Stomach (tissue), 19 donors: Measurements from ENCODE around the gene NCF4. TPM values are rescaled to one million over a fixed set of nuclear protein-coding genes. Genes with fewer than 3 reads are reported as not detected.

Experiments used
- DNase-seq, 2 donors: peaks; one replicate each; pipeline versions ENCODE4 v3.0.0 to v3.0.0-alpha.2; 2013 to 2019
- H3K27ac ChIP-seq, 5 donors: fragments of 200-600 bp in 4 of 5; sonication (generic) in 4 of 5; one replicate each; pipeline ENCODE4 v1.5.1; 2013 to 2019; ENCODE audit warnings: mild to moderate bottlenecking in 1 of 5, moderate library complexity in 1 of 5
- H3K27me3 ChIP-seq, 3 donors: fragments of 200-600 bp; sonication (generic); one replicate each; pipeline ENCODE4 v1.5.1; 2017 to 2019; ENCODE audit warnings: mixed run types in 1 of 3
- H3K36me3 ChIP-seq, 4 donors: fragments of 200-600 bp; sonication (generic); 1 replicate in 3 of 4; 2 replicates in 1 of 4; pipeline ENCODE4 v1.5.1; 2016 to 2019
- H3K4me1 ChIP-seq, 4 donors: fragments of 200-600 bp; sonication (generic); one replicate each; pipeline ENCODE4 v1.5.1; 2016 to 2019
- H3K4me3 ChIP-seq, 4 donors: fragments of 200-600 bp; sonication (generic) in 3 of 4; one replicate each; pipeline ENCODE4 v1.5.1; 2016 to 2019; ENCODE audit warnings: mild to moderate bottlenecking in 1 of 4
- H3K9me3 ChIP-seq, 4 donors: fragments of 200-600 bp; sonication (generic); one replicate each; pipeline ENCODE4 v1.5.1; 2016 to 2019
- CTCF ChIP-seq, 7 experiments: fragments of 450-650 bp in 4 of 7; fragments of 200-600 bp in 3 of 7; sonication (generic) in 3 of 7; IDR thresholded peaks; one replicate each; pipeline ENCODE4 v1.5.1; 2016 to 2019; ENCODE audit warnings: antibody characterized with exemption in 7 of 7, control low read depth in 2 of 7, mild to moderate bottlenecking in 1 of 7
- EP300 ChIP-seq: sonication (generic); formaldehyde crosslinking; IDR thresholded peaks from one replicate; pipeline ENCODE4 v1.6.1; 2017; ENCODE audit warnings: antibody characterized with exemption
- POLR2A ChIP-seq, 4 donors: fragments of 450-650 bp; IDR thresholded peaks; one replicate each; pipeline ENCODE4 v1.6.1; 2016; ENCODE audit warnings: antibody characterized with exemption in 4 of 4, control low read depth in 2 of 4, mild to moderate bottlenecking in 1 of 4, moderate library complexity in 1 of 4
- POLR2AphosphoS5 ChIP-seq, 3 donors: sonication (generic); formaldehyde crosslinking; IDR thresholded peaks; one replicate each; pipeline ENCODE4 v1.6.1; 2016; ENCODE audit warnings: antibody characterized with exemption in 3 of 3
- WGBS, 5 donors: extraction: QIAGEN DNeasy Blood & Tissue Kit in 3 of 5; methylation state at CpG; one replicate each; pipeline versions ENCODE4 v1.1.5 to v1.1.7; 2013 to 2018; 5-methylcytosine and 5-hydroxymethylcytosine counted together
- intact Hi-C: fragments of 100-400 bp; cut with DNase I; formaldehyde crosslinking; loops from one replicate; pipeline ENCODE4 v1.15.1; 2023; ENCODE audit warnings: low total_unique reads
- long read RNA-seq, 10 donors: transcript quantifications; one replicate each; lab custom pipeline, GENCODE V29; 2026
- polyA plus RNA-seq, 3 donors: library from polyadenylated mRNA; stranded (reverse); fragments of 200-250 nt; gene quantifications; one replicate each; pipeline ENCODE4 v1.2.3, GENCODE V29; 2013
- total RNA-seq, 5 donors: library from RNA; depleted of rRNA; stranded (reverse); fragments of >200 nt; gene quantifications; one replicate each; pipeline versions ENCODE4 v1.1.0 to v1.2.3, GENCODE V29; 2014 to 2016
- donor health status: healthy with polysubstance abuse.
- donor health status: Bipolar disorder and iron deficiency.
- donor health status: healthy.

NCF4 gene
- total RNA-seq: 10 to 100 TPM in 1 of 5 donors, 1 to 10 TPM in 3, not detected in 1; 5.0 to 32.1 (median 6.8) TPM
- polyA plus RNA-seq: 10 to 100 TPM in 2 of 3 donors, 1 to 10 TPM in 1; 7.3 to 19.5 (median 16.3) TPM
- long read RNA-seq, donor 1, partial matches to known transcripts: 0 of 1 reads
- long read RNA-seq, donor 1, other reads (novel, unspliced or antisense): 0 of 1 reads
- long read RNA-seq, donor 2, partial matches to known transcripts: 0 of 3 reads
- long read RNA-seq, donor 2, other reads (novel, unspliced or antisense): 0 of 3 reads
- long read RNA-seq, donor 3: 0 reads
- long read RNA-seq, donor 4: 0 reads
- long read RNA-seq, donor 5: 0 reads
- long read RNA-seq, donor 6, partial matches to known transcripts: 0 of 2 reads
- long read RNA-seq, donor 6, other reads (novel, unspliced or antisense): 0 of 2 reads
- long read RNA-seq, donor 7, partial matches to known transcripts: 0 of 1 reads
- long read RNA-seq, donor 7, other reads (novel, unspliced or antisense): 0 of 1 reads
- long read RNA-seq, donor 8: 0 reads
- long read RNA-seq, donor 9, partial matches to known transcripts: 0 of 1 reads
- long read RNA-seq, donor 9, other reads (novel, unspliced or antisense): 0 of 1 reads
- long read RNA-seq, donor 10: 0 reads

- peaks cover 0 to 20% (median 0%) of the 10 kb centered on the region in 3 donors for H3K27me3 ChIP-seq
- H3K36me3 ChIP-seq: no peaks in the 10 kb centered on the region
- H3K27ac ChIP-seq: peak within 1 kb of the TSS; percentile 32 to 84 (median 59)
- 48 to 62% (median 57%) methylated on average over 12 to 17 of the region's 17 CpGs for WGBS, 5 donors
- no peaks in the 10 kb centered on the region for H3K9me3 ChIP-seq
- intact Hi-C loops: no loop called here
- peak within 1 kb of the TSS; percentile 1 to 32 (median 28) for H3K4me3 ChIP-seq
- DNase-seq: peak; percentile 57 to 69
- TF ChIP-seq EP300: no peak
- peak in 2 of 3 donors; percentile 19 to 46 for TF ChIP-seq POLR2AphosphoS5 (IDR thresholded peaks at IDR 0.05)
- peaks cover 0 to 24% (median 8%) of the 10 kb centered on the region in 4 donors for H3K4me1 ChIP-seq
Measured at GRCh38 chr22:36860821-36861659, at the start of gene NCF4. TSS of gene NCF4 (plus strand) at chr22:36861006. CDS start at chr22:36861172, 166 bp downstream.

- intact Hi-C loops: no loop called here
- no peak for DNase-seq
- 75 to 87% (median 78%) methylated on average over 3 of the region's 3 CpGs for WGBS, 5 donors
Measured at GRCh38 chr22:36811094-36811800, 49.6 kb upstream of the NCF4 start.

DNA sequence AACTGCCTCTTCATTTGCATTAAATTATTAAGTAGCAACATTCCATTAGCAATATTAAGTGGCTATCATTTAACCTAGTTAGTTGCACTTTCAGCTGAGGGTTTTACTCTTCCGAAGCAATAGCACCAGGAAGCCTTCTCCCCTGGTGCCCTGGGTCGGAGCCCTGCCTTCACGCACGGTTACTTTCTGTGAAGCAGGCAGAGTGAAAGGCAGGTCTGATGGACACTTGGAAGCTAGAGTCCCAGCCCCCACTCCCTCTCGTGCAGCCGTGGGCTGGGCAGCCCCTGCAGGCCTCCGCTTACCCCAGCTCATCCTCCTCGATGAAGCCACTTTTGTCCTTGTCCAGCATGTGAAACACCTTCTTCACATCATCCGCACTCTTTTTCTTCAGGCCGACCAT, 46.0 kb upstream of the NCF4 start:
- TF ChIP-seq POLR2A (IDR thresholded peaks at IDR 0.05): no peak
- no peak for TF ChIP-seq CTCF (IDR thresholded peaks at IDR 0.05)
- TF ChIP-seq EP300: no peak
- no peak for TF ChIP-seq POLR2AphosphoS5 (IDR thresholded peaks at IDR 0.05)
- no peak overlapping the region for H3K4me3 ChIP-seq
- H3K27me3 ChIP-seq: peaks cover 22 to 70% (median 55%) of the 10 kb centered on the region in 3 donors
- no peaks in the 10 kb centered on the region for H3K9me3 ChIP-seq
- H3K27ac ChIP-seq: no peak overlapping the region
- peaks cover 11 to 15% (median 13%) of the 10 kb centered on the region in 4 donors for H3K4me1 ChIP-seq
- WGBS, 5 donors: 56 to 63% (median 59%) methylated on average over 10 of the region's 10 CpGs
- no peaks in the 10 kb centered on the region for H3K36me3 ChIP-seq
- no peak for DNase-seq
- intact Hi-C loops: no loop called here

More at GRCh38 chr22:36811094-36811800, 49.6 kb upstream of the NCF4 start:
- Histone ChIP-seq H3K9me3 (no peaks in the 10 kb centered on the region), H3K4me3 (no peak overlapping the region), H3K27ac (no peak overlapping the region), H3K4me1 (peaks cover 0 to 2% (median 1%) of the 10 kb centered on the region in 4 donors), H3K36me3 (no peaks in the 10 kb centered on the region), H3K27me3 (peaks cover 2 to 48% (median 23%) of the 10 kb centered on the region in 3 donors)
- TF ChIP-seq POLR2AphosphoS5 (IDR thresholded peaks at IDR 0.05) (no peak), POLR2A (IDR thresholded peaks at IDR 0.05) (no peak), CTCF (IDR thresholded peaks at IDR 0.05) (no peak), EP300 (no peak)

- intact Hi-C loops: no loop called here
- 23 to 51% (median 34%) methylated on average over 8 of the region's 8 CpGs for WGBS, 5 donors
- Histone ChIP-seq H3K4me1 (peaks cover 11 to 15% (median 13%) of the 10 kb centered on the region in 4 donors), H3K4me3 (no peak overlapping the region), H3K36me3 (no peaks in the 10 kb centered on the region), H3K27me3 (peaks cover 22 to 75% (median 60%) of the 10 kb centered on the region in 3 donors), H3K27ac (no peak overlapping the region), H3K9me3 (no peaks in the 10 kb centered on the region)
- no peak for DNase-seq
- TF ChIP-seq POLR2A (IDR thresholded peaks at IDR 0.05) (no peak), POLR2AphosphoS5 (IDR thresholded peaks at IDR 0.05) (no peak), CTCF (IDR thresholded peaks at IDR 0.05) (no peak), EP300 (no peak)
Measured at GRCh38 chr22:36815558-36816338, 45.1 kb upstream of the NCF4 start.
